SK-N-SH (cell line): ENCODE measurements around the gene CCDC47. TPM values are rescaled to one million over a fixed set of nuclear protein-coding genes. Genes with fewer than 3 reads are reported as not detected.

Source experiments
- CTCF ChIA-PET: fragments of 300-600, 350-600 bp; formaldehyde crosslinking; extraction: SDS; loops from one replicate; lab custom pipeline; 2021; lab: Yijun Ruan, JAX
- POLR2A ChIA-PET: fragments of 350-600 bp; sonication (Branson Sonifier 250); formaldehyde crosslinking; extraction: SDS; loops from one replicate; lab custom pipeline; 2020; ENCODE audit warnings: antibody characterized with exemption, inconsistent platforms; lab: Yijun Ruan, JAX
- DNase-seq: peaks from one replicate; pipeline ENCODE4 v3.0.0; 2012
- H2AFZ ChIP-seq: fragments of 200-600 bp; sonication (generic); 2 replicates; pipeline ENCODE4 v1.8.1; 2016; ENCODE audit warnings: antibody characterized with exemption, mild to moderate bottlenecking, low read depth
- H3F3A ChIP-seq: fragments of 200-600 bp; sonication (generic); replicated peaks from 2 replicates; pipeline ENCODE3; 2016; ENCODE audit warnings: antibody characterized with exemption, mild to moderate bottlenecking; ENCODE audit not compliant: insufficient read depth
- H3K27ac ChIP-seq, 2 experiments: fragments of 200-500 bp in 1 of 2; fragments of 200-600 bp in 1 of 2; sonication (Bioruptor generic) in 1 of 2; sonication (generic), shearing (Covaris generic) in 1 of 2; 2 replicates each; pipeline versions ENCODE4 v1.5.1 to v1.6.1; 2014 to 2016; ENCODE audit warnings: low read depth in 2 of 2, inconsistent platforms in 1 of 2, low read length in 1 of 2, mild to moderate bottlenecking in 1 of 2, mixed read lengths in 1 of 2
- H3K27me3 ChIP-seq: fragments of 200-600 bp; sonication (generic), shearing (Covaris generic); 2 replicates; pipeline ENCODE4 v1.6.1; 2016; ENCODE audit warnings: mixed run types; ENCODE audit not compliant: insufficient read depth
- H3K36me3 ChIP-seq, 2 experiments: fragments of 200-500 bp in 1 of 2; fragments of 200-600 bp in 1 of 2; sonication (Bioruptor generic) in 1 of 2; sonication (generic) in 1 of 2; replicated peaks in 1 of 2; 2 replicates each; pipeline versions ENCODE3 to v1.5.1; 2014 to 2016; ENCODE audit warnings: low read length in 1 of 2, mild to moderate bottlenecking in 1 of 2; ENCODE audit not compliant: insufficient read depth in 2 of 2, control insufficient read depth in 1 of 2
- H3K4me1 ChIP-seq, 2 experiments: fragments of 200-500 bp in 1 of 2; fragments of 200-600 bp in 1 of 2; sonication (Bioruptor generic) in 1 of 2; sonication (generic), shearing (Covaris generic) in 1 of 2; 2 replicates each; pipeline versions ENCODE4 v1.5.1 to v1.6.1; 2014 to 2016; ENCODE audit warnings: low read depth in 1 of 2, low read length in 1 of 2, mixed run types in 1 of 2; ENCODE audit not compliant: insufficient read depth in 2 of 2, control insufficient read depth in 1 of 2
- H3K4me2 ChIP-seq: fragments of 200-600 bp; sonication (generic), shearing (Covaris generic); 2 replicates; pipeline ENCODE4 v1.6.1; 2017; ENCODE audit warnings: mixed run types
- H3K4me3 ChIP-seq, 2 experiments: fragments of 200-500 bp in 1 of 2; fragments of 200-600 bp in 1 of 2; sonication (Bioruptor generic) in 1 of 2; sonication (generic), shearing (Covaris generic) in 1 of 2; 2 replicates each; pipeline versions ENCODE4 v1.5.1 to v1.8.1; 2014 to 2016; ENCODE audit warnings: low read depth in 2 of 2, inconsistent platforms in 1 of 2, low read length in 1 of 2, mild to moderate bottlenecking in 1 of 2, mixed read lengths in 1 of 2, moderate library complexity in 1 of 2
- H3K79me2 ChIP-seq: fragments of 200-600 bp; sonication (generic); 2 replicates; pipeline ENCODE4 v1.8.1; 2017; ENCODE audit warnings: mild to moderate bottlenecking; ENCODE audit not compliant: insufficient read depth
- H3K9ac ChIP-seq: fragments of 200-600 bp; sonication (generic); 2 replicates; pipeline ENCODE4 v1.6.1; 2017; ENCODE audit warnings: mixed run types
- H3K9me2 ChIP-seq: fragments of 200-600 bp; sonication (generic); 2 replicates; pipeline ENCODE4 v1.6.1; 2017; ENCODE audit warnings: mixed run types
- H3K9me3 ChIP-seq: fragments of 200-600 bp; sonication (generic); 2 replicates; pipeline ENCODE4 v1.6.1; 2017; ENCODE audit warnings: mixed run types, mild to moderate bottlenecking, moderate library complexity
- H4K20me1 ChIP-seq: fragments of 200-600 bp; sonication (generic); 2 replicates; pipeline ENCODE4 v1.6.1; 2017; ENCODE audit warnings: mild to moderate bottlenecking, mixed run types; ENCODE audit not compliant: insufficient read depth
- CHD2 ChIP-seq: fragments of 150-350 bp; IDR thresholded peaks from 2 replicates; pipeline ENCODE4 v1.6.1; 2018; ENCODE audit warnings: low read length; ENCODE audit not compliant: partially characterized antibody
- CTCF ChIP-seq: fragments of 200-600 bp; sonication (generic); IDR thresholded peaks from 2 replicates; pipeline ENCODE4 v1.6.1; 2017; ENCODE audit warnings: antibody characterized with exemption, mild to moderate bottlenecking, moderate library complexity
- ELF1 ChIP-seq: IDR thresholded peaks from 2 replicates; pipeline ENCODE4 v1.4.0; 2012
- EZH2phosphoT487 ChIP-seq: fragments of 200-600 bp; sonication (generic); IDR thresholded peaks from 2 replicates; pipeline ENCODE4 v1.6.1; 2017; ENCODE audit warnings: low read depth, mixed run types, mild to moderate bottlenecking, antibody characterized with exemption, moderate library complexity, borderline replicate concordance
- FOXM1 ChIP-seq: IDR thresholded peaks from 2 replicates; pipeline ENCODE4 v1.4.0; 2012; ENCODE audit warnings: low read depth, mild to moderate bottlenecking
- GATA2 ChIP-seq: sonication (generic); formaldehyde crosslinking; IDR thresholded peaks from 2 replicates; pipeline ENCODE4 v1.5.0; 2020; ENCODE audit warnings: mild to moderate bottlenecking, missing genetic modification reagents
- IRF3 ChIP-seq: fragments of 150-350 bp; IDR thresholded peaks from 2 replicates; pipeline ENCODE4 v1.6.1; 2016; ENCODE audit warnings: mild to moderate bottlenecking, low read depth, low read length
- JUND ChIP-seq: IDR thresholded peaks from 2 replicates; pipeline ENCODE4 v1.4.0; 2012
- MAX ChIP-seq: IDR thresholded peaks from 2 replicates; pipeline ENCODE4 v1.4.0; 2012; ENCODE audit warnings: low read depth
- MEF2A ChIP-seq: IDR thresholded peaks from 2 replicates; pipeline ENCODE4 v1.4.0; 2012; ENCODE audit warnings: low read depth, borderline replicate concordance
- NFIC ChIP-seq: IDR thresholded peaks from 2 replicates; pipeline ENCODE4 v1.4.0; 2012; ENCODE audit warnings: borderline replicate concordance
- NRF1 ChIP-seq: IDR thresholded peaks from 2 replicates; pipeline ENCODE4 v1.6.1; 2012; ENCODE audit warnings: low read depth, mild to moderate bottlenecking, low read length
- PBX3 ChIP-seq: IDR thresholded peaks from 2 replicates; pipeline ENCODE4; 2012
- RAD21 ChIP-seq: IDR thresholded peaks from 2 replicates; pipeline ENCODE4 v1.6.1; 2012; ENCODE audit warnings: mild to moderate bottlenecking, low read length
- RCOR1 ChIP-seq: fragments of 150-350 bp; IDR thresholded peaks from 2 replicates; pipeline ENCODE4 v1.6.1; 2017; ENCODE audit warnings: antibody characterized with exemption, low read length
- RFX5 ChIP-seq: IDR thresholded peaks from 2 replicates; pipeline ENCODE4 v1.6.1; 2012; ENCODE audit warnings: mild to moderate bottlenecking, improper control_type of control experiment, low read length
- RXRA ChIP-seq: IDR thresholded peaks from 2 replicates; pipeline ENCODE4 v1.4.0; 2012; ENCODE audit warnings: low read depth, mild to moderate bottlenecking, borderline replicate concordance
- SIN3A ChIP-seq: IDR thresholded peaks from 2 replicates; pipeline ENCODE4 v1.6.1; 2012; ENCODE audit warnings: low read depth, mild to moderate bottlenecking, low read length, moderate library complexity, borderline replicate concordance
- SMC3 ChIP-seq: IDR thresholded peaks from 2 replicates; pipeline ENCODE4 v1.6.1; 2012; ENCODE audit warnings: low read depth, low read length, improper control_type of control experiment
- TCF12 ChIP-seq: IDR thresholded peaks from 2 replicates; pipeline ENCODE4 v1.4.0; 2012
- USF2 ChIP-seq: fragments of 150-350 bp; IDR thresholded peaks from 2 replicates; pipeline ENCODE4 v1.6.1; 2017; ENCODE audit warnings: antibody characterized with exemption, low read length, low read depth, borderline replicate concordance
- YY1 ChIP-seq: IDR thresholded peaks from 2 replicates; pipeline ENCODE4 v1.4.0; 2012; ENCODE audit warnings: low read depth, mild to moderate bottlenecking
- ZBTB33 ChIP-seq: IDR thresholded peaks from 2 replicates; pipeline ENCODE4 v1.4.0; 2012; ENCODE audit warnings: low read depth, borderline replicate concordance
- WGBS: methylation state at CpG from one replicate; pipeline ENCODE4 v1.1.6; 2017; ENCODE audit warnings: low lambda C conversion rate; 5-methylcytosine and 5-hydroxymethylcytosine counted together
- polyA plus RNA-seq, 3 experiments: library from polyadenylated mRNA; depleted of rRNA; stranded (reverse); fragments of >200 nt; gene quantifications; 2 replicates each; pipeline ENCODE4 v1.2.3, GENCODE V29; 2012

CCDC47 gene
- 76.6 and 90.7 TPM in 2 replicates for polyA plus RNA-seq (2012; rRNA removed)
- 109 and 134 TPM in 2 replicates for polyA plus RNA-seq (2012; cell fraction: cytosol; rRNA removed)
- polyA plus RNA-seq (2012; cell fraction: nucleus; rRNA removed): 48.9 and 56.0 TPM in 2 replicates

- H2AFZ ChIP-seq: peak within 1 kb of the TSS; percentile 57; the same call in 1 of the 2 replicates
- peak within 1 kb of the TSS; percentile 89 for H3K4me2 ChIP-seq
- WGBS: under 1% methylated on average over 67 of the region's 74 CpGs
- H3K27ac ChIP-seq: peak within 1 kb of the TSS; percentile 100
- H3K9ac ChIP-seq: peak within 1 kb of the TSS; percentile 86
- POLR2A ChIA-PET: interaction anchor here (0.6 to 2.0 kb wide), 28 partner anchors 9 to 348 kb away, joined by 3 to 15 read pairs (median 4); partner anchors contain the start of genes ACE, CYB561, LIMD2 and MAP3K3
- H3K4me1 ChIP-seq: peaks cover 0 to 9% of the 10 kb centered on the region in 2 experiments; a peak in 2 of 4 replicates
- H4K20me1 ChIP-seq: peaks cover 63% of the 10 kb centered on the region
- no peaks in the 10 kb centered on the region for H3K27me3 ChIP-seq
- no peaks in the 10 kb centered on the region for H3K9me2 ChIP-seq
- DNase-seq: peak; percentile 100
- peak within 1 kb of the TSS; percentile 82 to 88 for H3K4me3 ChIP-seq
- H3K9me3 ChIP-seq: no peaks in the 10 kb centered on the region
- CTCF ChIA-PET: interaction anchor here (0.7 to 3.7 kb wide), 22 partner anchors 9 to 357 kb away, joined by 3 to 26 read pairs (median 4); partner anchors contain the start of genes ERN1 and PSMC5
- peaks cover 12% of the 10 kb centered on the region for H3F3A ChIP-seq
- peaks cover 91% of the 10 kb centered on the region for H3K79me2 ChIP-seq
- peaks cover 16 to 27% of the 10 kb centered on the region in 2 experiments for H3K36me3 ChIP-seq
- TF ChIP-seq RFX5 (no peak; the same call in 1 of the 2 replicates), SMC3 (no peak), GATA2 (CRISPR knock-in tag) (no peak), EZH2phosphoT487 (no peak), NRF1 (peak; percentile 84), USF2 (peak; percentile 77), TCF12 (0 out of 2 replicates have a peak, but pooled peaks have one; percentile 28), CHD2 (peak; percentile 98), RCOR1 (0 out of 2 replicates have a peak, but pooled peaks have one; percentile 9), FOXM1 (no peak), MAX (peak; percentile 100), ZBTB33 (peak; percentile 94), MEF2A (no peak), ELF1 (peak; percentile 88), IRF3 (no peak), PBX3 (peak; percentile 24; the same call in 1 of the 2 replicates), YY1 (peak; percentile 97), RAD21 (no peak), NFIC (no peak; the same call in 1 of the 2 replicates), JUND (no peak), SIN3A (peak; percentile 71), CTCF (no peak), RXRA (no peak)
Observed at GRCh38 chr17:63773272-63774140, at the start of gene CCDC47. Gene CCDC47, minus strand, starts transcription at chr17:63773597. Its CDS starts 7,422 bp downstream, at chr17:63766175.
